Measurements from ENCODE around the gene ADCY1. TPM values are rescaled to one million over a fixed set of nuclear protein-coding genes. Genes with fewer than 3 reads are reported as not detected.

Gene ADCY1
- total RNA-seq, 1 experiment from 2014 or later, result not detected

DNA sequence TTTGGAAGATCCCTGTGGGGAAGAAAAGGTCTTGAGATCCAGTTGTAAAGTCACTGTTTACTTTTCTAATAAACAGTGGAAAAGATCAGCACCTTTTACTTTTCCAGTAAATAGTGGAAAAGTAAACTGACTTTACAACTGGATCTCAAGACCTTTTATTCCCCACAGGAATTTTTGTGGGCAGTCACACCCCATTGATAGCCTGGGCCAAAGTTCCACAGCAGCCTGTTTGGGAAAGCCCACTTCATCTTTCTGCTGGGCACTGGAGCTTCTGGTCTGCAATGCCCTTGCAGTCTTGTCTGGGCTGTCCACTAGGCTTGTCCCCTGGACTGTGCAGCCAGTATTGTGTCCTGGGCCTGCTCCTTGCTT lies 50.2 kb downstream of the ADCY1 start:
- no peak for DNase-seq (ENCODE audit: low spot score)

DNA sequence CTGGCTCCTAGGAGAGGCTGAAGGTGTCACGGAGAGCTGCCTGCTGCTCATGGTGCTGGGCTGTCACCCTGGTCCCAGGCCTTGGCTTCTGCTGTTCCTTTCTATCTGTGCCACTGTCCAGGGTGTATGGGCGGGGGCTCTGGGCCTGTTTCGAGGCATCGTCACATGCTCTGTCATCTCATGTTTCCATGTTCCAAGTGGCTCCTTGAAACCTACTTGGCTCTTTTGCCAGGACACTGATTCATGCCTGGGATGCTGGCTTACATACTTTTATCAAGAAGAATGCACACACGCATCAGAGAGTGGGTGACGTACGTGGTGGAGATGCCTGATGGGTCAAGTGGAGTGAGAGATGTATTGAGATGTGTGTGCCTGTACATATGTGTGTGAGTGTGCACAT lies 50.9 kb downstream of the ADCY1 start:
- DNase-seq (ENCODE audit: low spot score), result no peak

DNA sequence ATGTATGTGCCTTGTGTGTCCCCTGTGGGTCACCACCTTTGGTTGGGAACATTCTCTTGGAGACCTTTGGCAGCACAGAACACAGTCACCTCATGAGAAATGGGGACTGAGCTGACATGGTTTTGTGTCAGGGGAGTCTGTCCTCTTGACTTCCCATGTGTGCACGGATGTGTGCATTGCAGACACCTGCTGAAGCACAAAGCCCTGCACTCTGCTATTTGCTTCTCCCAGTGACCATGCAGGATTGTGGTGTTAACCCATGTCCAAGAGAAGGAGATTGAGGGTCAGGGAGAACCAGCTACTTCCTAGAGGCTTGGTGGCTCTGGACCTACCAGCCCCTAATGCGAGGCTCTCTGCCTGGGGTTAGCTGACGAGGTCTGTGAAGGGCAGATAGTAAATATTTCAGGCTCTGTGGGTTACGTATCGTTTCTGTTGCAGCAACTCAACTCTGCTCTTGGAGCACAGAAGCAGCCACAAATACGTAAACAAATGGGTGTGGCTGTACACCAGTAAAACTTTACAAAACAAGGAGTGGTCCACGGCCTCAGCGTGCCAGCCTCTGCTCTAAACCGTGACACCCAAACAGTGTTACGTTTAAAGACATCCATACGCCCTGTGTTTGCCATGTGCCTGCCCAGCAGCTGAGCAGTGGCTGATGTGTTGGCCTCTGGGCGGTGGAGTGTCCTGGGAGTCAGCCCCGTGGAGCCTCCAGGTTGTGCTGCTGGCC lies 51.7 kb downstream of the ADCY1 start:
- no peak for DNase-seq (ENCODE audit: low spot score)

DNA sequence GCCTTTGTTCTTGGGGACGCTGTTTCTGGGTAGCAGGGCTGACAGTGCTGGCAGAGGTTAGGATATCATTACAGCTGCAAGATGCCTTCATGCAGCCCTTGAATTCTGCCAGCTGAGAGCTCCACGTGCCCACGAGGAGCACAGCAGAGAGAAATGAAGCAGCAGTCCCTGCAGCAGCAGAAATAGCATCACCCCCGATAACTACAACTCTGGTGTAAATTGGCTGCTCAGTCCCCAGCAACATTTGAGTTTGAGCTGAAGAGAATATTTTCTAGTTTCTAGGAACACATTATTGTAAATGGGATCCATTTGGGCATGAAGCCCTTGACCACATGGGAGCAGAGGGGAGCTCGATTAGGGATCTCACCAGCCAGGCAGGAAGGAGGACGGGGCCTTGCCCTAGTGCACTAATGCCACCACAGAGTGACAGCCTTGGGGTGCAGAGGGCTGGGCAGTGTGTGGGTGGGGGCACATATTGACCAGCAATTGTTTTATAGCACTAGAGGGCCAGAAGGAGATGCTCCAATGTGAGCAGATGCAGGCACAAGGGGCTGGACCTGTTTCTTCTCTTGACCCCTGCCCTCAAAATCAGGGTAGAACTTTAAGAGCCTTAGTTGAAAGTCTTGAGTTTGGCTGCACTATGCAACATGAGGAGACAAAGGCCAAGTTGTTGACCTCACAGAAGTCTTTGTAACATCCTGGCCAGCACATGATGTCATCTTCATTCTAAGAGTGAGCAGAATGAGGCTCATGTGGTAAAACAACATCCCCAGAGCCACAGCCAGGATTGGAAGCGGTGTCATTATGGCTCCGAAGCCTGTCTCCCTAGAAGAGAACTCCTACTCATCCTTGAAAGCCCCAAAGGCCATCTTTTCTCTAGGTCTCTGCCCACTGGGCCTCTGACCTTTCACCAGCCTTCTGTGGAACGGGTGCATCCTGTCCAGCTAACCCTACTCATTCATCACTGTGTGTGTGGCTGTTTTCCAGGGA lies 52.6 kb downstream of the ADCY1 start:
- no peak for DNase-seq (ENCODE audit: low spot score)

DNA sequence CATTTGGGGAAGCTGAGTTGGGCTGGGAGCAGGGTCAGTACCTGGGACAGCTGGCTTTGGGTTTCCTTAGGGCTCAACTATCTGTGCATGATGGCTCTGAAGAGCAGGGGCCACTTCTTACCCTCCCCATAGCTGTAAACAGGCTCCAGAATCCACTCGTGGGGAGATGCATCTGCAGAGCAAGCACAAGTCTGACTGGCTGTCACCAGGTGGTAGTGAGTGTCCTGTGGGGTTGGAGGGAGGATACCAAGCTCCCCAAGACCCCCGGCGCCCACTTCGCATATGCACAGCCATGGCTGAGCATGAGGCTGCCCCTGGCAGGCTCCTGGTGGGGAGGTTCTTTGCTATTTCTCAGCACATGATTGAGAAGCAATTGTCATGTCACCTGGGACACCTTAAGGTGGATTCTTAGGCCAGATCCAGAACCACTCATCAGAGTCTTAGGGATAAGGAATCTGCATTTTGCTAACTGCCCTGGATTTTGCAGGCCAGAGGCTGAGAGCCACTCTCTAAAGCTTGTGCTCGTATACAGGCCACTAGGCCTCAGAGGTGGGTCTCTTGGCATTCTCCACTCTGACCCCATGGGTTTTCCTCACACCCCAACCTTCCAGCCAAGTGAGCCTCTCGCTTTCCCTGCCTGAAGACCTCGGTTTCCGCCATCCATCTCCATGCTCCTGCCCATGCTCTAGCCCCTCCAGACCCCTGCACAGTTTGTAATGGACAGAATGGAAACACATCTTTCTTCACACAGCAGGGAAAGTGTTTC lies 53.7 kb downstream of the ADCY1 start:
- no peak for DNase-seq (ENCODE audit: low spot score)

DNA sequence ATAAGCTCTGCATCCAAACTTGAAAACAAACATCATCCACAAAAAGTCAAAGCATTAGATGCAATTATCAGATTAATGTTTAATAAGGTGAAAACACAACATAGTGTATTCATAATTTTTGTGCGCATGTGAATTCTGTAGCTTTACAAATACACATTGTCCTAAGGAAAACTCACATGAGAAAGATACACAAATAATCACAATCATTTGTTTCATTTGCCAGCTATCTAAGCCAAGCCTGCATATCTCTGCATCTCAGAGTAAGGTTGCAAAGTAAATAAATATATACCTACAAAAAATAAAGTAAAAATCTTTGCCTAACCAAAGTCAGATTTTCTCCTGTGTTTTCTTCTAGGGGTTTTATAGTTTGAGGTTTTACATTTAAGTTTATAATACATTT lies 57.4 kb downstream of the ADCY1 start:
- DNase-seq (ENCODE audit: low spot score), result no peak

DNA sequence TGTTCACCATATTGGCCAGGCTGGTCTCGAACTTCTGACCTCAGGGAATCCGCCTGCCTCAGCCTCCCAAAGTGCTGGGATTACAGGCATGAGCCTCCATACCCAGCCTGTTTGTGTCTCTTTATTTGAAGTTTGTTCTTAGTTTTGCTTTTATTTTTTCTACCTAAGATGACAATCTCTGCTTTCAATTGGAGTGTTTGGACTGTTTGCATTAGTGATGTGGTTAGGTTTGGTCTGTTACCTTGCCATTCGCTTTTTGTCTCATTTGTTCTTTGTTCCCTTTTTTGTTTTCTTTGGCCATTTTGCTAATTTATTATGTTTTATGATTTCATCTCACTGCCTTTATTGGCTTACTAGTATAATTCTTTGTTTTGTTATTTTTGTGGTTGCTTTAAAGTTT lies 62.6 kb downstream of the ADCY1 start:
- no peak for DNase-seq (ENCODE audit: low spot score)

DNA sequence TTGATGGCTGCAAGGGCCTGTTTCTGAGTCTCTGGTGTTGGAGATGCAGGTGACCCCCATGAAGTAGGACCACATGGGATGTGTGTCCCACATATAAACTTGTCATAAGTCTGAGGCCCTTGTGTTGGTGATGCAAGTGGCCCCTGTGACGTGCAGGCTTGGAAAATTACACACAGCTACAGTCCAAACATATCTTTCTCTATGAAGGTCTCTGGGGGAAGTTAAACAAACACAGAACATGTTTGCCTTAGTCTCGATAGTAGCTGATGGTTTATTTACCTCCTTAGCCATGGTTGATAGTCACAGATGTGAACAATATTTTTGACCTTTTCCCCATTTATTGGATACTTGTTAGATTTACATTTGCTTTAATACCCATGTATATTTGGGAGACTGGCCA lies 64.7 kb downstream of the ADCY1 start:
- no peak for DNase-seq (ENCODE audit: low spot score)

DNA sequence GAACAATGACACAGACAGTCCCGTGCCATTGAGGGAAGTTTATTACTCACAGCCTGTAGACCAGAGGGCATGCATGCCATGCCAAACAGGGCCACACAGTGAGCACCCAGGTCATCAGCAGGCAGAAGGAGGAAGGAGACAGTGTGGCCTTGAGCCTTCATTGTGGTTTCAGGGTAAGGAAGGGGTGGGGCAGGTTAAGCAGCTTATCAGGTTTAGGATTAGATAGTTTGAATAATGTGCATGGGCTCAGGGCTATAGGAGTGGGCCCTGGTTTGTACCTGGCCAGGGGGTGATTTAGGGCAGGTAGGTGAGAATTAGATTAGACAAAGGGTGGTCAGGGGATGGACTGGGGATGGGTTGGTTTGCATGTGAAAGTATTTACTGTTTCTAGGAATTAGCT lies 67.9 kb downstream of the ADCY1 start:
- no peak for DNase-seq (ENCODE audit: low spot score)

DNA sequence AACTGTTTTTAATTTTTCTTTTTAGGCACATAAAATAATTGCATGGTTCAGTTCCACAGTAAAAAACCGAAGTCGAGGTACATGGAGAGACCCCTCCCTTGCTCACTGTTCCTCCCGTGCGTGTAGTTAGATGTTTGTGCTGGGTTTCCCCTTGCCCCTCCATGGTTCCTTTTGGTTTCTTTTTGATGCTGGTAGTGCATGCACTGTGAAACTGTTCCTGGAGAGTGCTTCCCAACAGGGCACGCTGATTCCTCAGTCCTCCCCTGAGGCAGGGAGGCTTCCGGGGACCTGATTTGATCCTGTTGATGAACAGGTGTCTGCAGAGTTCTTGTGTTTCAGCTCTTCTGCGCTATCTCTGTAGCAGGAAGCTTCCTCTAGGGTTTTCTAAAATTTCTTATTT lies 69.5 kb downstream of the ADCY1 start:
- no peak for DNase-seq (ENCODE audit: low spot score)

DNA sequence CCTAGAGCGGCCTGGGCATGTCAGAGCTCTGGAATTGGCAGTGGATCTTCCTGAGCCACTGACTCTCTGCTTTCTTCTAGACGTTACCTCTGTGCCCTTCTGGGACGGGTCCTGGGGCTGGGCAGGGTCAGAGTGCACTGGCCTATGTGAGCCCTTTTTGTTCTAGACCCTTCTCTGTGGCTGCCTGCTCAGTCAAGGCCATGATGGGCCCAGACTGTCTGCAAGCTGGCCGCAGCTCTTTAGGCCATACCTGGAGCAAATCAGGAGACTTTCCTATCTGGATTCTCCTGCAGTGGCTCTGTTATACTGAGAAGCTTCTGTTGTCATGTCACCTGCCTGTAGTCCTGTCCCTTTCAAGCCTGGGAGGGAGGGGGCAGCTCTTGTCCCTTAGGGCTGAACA lies 70.1 kb downstream of the ADCY1 start:
- DNase-seq (ENCODE audit: low spot score), result no peak

DNA sequence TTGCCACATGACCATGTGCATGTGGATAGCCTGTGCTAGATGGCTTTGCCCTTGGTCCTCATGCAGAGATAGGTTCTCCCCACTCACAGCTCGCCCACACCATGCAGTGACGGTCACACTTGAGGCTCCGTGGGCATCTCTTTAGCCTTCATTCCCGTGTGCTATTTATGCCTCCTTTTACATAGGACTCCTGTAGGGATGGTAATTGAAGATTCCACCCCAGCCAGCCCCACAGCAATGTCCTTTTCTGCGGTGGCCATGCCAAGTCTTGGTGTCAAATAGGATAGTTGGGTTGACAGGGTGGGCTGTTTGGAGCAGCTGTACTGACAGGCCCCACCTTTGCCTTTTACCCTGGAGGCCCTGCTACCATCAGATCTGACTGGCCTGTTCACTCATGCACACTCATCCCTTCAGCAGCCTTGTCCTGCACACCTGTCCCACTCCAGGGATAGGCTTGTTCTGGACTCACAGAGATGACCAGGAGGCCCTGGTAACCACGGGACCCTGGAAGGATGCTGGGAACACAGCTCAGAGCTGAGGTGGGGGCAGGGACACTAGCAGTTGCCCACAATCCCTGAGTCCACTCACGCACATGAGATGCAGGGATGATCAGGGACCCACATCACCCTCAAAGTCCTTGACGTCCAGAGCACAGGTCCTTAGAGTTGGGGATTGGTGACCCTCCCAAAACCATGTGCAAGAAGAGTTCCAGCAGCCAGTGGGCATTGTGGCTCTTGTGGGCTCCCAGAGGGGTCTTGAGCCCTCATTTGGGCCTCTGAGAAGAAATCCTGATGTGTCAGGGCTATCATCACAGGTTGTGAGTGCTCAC lies 71.2 kb downstream of the ADCY1 start:
- DNase-seq (ENCODE audit: low spot score), result no peak

DNA sequence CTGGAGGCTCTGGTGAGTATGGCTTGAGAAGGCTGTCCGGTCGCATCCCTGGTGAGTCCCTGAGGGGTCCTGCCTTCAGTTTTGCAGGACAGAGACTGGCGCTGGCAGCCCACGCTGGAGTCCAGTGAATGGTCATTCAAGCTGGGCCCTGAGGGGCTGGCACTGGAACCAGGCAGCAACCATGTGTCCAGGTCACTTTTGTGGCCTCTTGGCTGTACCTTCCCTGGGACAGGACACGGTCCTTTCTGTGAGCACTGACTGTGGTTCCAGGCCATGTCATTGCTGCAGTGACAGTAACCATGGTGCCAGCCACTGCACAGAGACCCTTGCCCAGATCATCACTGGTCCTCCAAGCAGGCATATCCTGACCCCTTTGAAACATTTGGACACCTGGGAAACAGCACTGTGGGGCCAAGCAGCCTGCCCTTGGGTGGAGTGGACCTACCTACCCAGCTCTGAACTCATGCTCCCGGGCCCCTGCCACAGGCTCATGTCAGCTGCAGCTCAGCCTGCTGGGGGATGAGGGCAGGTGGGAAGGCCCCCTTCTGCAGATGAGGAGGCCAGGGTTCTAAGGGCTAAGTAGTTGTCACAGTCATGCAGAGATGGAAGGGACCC lies 72.1 kb downstream of the ADCY1 start:
- no peak for DNase-seq (ENCODE audit: low spot score)

DNA sequence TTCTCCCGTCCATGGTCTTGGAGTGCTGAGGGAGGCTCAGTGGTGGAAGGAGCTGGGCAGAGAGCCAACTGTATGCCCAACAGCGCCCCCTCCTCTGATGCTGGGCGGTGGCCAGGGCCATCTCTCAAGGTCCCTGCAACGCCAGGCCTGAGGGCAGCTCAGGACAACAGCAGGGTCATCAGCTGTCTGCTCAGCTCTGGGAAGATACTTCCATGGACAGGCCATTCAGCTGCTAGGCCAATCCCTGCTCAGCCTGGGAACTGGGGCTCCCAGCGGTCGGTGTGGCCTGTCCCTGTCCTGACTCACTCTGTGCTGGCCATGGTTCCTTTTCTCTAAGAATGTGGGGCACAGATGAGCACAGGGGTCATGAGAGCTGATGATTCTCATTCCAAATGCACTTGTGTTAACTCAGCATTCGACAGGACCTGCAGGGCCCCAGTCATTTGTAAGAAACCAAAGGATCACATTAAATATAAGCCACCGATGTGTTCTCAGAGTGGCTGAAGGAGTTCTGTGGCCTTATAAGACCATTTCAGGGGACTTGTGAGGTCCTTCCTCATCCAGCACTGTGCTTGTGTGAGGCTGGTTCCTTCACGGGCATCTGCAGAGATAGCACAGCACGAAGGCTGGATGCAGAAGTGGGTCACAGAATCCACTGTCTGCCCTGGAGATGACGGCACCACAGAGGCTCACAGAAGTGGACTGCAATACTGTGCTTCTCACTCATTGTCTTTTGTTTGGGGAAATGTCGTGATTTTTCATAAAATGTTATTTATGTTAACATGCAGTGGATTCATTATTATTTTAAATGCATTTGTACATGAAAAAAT lies 73.0 kb downstream of the ADCY1 start:
- DNase-seq (ENCODE audit: low spot score), result no peak

DNA sequence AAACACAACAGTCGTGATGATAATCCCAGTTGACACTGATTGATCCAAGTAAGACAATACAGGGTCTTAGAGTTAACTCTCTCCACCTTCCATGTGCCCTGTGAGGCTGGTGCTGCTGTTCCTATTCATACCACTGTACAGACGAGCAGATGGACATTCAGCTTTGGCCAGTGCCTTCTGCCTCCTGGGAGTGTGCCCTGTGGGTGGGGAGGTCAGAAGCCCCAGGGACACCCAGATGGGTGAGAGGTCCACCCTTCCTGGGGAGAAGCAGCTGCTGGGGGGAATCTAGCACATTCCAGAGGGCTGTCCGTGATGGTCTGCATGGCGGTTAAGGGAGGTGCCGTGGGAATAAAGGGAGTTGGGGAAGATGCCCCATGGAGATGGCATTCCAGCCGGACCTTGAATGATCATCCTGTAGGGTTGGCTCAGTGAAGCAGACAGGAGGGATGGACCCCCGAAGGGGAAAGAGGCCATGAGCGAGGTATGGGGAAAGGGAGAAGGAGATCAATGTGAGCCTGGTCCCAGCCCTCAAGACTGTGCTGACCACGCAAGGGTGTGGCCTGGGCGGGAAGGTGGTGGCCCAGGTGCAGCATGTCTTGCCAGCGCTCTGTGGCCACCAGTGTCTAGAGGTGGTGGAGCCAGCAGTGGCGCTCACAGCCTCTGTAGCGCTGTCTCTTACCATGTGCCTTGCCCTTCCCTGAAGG lies 74.0 kb downstream of the ADCY1 start:
- DNase-seq (ENCODE audit: low spot score), result no peak

DNA sequence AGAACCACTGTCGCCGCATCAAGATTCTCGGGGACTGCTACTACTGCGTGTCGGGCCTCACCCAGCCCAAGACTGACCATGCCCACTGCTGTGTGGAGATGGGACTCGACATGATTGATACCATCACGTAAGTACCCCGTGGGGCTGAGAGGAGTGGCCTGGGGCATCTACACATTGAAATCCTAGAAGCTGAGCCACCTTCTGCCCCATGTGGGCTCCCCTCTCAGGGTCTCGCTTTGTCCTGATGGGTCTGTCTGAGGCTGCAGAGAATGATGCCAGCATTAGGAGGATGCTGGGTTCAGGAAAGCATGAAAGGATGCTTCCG lies 74.5 kb downstream of the ADCY1 start:
- no peak for DNase-seq (ENCODE audit: low spot score)

DNA sequence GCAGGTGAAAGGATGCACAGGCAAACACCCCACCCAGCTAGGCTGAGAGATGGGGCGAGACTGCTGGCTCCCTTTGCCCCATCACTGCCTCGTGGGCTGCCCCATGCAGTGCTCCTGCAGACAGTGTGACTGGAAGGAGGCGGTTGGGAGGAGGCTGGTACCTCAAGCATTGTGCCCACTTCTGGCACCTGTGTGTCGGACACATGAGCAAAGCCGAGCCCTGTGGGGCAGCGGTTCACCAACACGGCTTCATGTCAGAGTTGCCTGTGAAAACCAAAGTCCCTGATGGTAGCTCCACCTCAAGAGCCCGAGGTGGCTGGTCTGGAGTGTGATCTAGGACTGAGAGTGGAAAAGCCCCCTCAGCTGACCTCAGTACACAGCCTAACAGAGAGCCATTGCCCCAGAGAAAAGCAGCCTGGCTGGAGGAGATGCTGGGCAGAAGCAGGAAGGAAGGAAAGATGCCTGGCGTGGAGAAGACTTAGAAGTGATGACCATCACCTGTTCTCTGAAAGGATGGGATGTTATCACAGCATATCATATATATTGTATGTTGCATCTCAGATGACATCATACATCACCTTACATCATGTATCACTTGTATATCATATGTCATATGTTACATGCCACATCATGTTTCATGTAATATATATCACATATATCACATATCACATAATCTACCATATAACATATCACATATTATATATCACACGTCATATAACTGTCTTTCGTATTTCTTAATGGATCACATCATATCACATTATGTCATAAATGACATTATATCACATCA lies 75.6 kb downstream of the ADCY1 start:
- DNase-seq (ENCODE audit: low spot score), result no peak
